ENCODE results near the gene SOS1.

The SOS1 gene

DNA sequence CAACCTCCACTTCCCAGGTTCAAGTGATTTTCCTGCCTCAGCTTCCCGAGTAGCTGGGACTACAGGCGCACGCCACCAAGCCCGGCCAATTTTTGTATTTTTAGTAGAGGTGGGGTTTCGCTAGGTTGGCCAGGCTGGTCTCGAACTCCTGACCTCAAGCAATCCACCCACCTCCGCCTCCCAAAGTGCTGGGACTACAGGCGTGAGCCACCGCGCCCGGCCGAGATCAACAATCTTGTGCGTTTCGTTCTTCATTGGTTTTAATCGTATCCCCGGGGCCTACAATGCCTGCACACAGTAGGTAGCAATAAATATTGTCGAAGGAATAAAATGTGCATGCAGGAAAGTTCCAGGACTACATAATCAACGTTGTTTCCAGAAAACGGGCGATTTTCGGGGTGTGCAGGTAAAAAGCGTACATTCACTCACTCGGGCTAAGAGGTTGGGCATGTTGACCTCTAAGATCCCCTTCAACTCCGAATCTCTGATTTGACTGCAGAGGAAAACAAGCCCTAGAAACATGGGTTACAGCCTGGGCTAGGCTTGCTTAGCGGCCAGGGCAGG, 2.7 kb upstream of the SOS1 start:
- H3K9ac ChIP-seq (ENCODE audit: insufficient read length, low read depth): peak overlapping the region; percentile 92
- H3K4me3 ChIP-seq (ENCODE audit: insufficient read length, low read depth): peak overlapping the region; percentile 75
- no peaks in the 10 kb centered on the region for H3K27me3 ChIP-seq (ENCODE audit: insufficient read depth, insufficient read length)
- H3K4me1 ChIP-seq (ENCODE audit: insufficient read depth, insufficient read length): no peaks in the 10 kb centered on the region
- TF ChIP-seq YY1 (IDR thresholded peaks at IDR 0.05; ENCODE audit: insufficient read depth, insufficient read length) (no peak), ZNF274 (IDR thresholded peaks at IDR 0.05; ENCODE audit: low read depth, low read length) (no peak), SUZ12 (IDR thresholded peaks at IDR 0.05; ENCODE audit: extremely low read depth, insufficient read depth, insufficient read length) (no peak)
- H3K9me3 ChIP-seq (ENCODE audit: insufficient read depth, low read length): no peaks in the 10 kb centered on the region
- no peaks in the 10 kb centered on the region for H3K36me3 ChIP-seq (ENCODE audit: insufficient read depth, insufficient read length, low read length)
- DNase-seq (ENCODE audit: low read depth, low spot score): no peak

DNA sequence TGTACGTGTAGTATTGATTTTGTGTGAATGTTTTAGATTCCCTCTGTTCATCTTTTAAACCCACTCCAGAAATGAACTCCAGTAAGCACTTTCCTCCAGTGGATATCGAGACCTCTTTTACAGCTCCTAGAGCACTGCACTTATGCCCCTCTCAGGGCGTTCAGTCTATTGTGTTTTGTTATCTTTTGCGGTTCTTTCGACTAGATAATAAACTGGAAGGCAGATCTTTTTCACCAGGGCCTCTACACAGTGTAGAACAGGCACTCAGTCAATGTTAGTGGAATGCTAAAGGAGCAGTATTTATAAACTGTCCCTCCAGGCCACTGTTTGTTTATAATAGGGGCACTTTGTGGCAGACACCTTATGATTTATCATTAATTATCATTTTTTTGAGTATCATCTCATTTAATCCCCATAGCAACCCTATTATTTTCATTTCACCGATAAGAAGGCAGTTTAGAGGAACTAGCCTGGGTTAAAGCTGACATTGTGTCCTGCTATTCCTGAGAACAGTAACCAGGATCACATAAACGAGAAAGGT, 742 bp upstream of the SOS1 start:
- peaks cover 3% of the 10 kb centered on the region for H3K36me3 ChIP-seq (ENCODE audit: insufficient read depth, insufficient read length, low read length)
- no peaks in the 10 kb centered on the region for H3K9me3 ChIP-seq (ENCODE audit: insufficient read depth, low read length)
- TF ChIP-seq YY1 (IDR thresholded peaks at IDR 0.05; ENCODE audit: insufficient read depth, insufficient read length) (no peak), SUZ12 (IDR thresholded peaks at IDR 0.05; ENCODE audit: extremely low read depth, insufficient read depth, insufficient read length) (no peak), ZNF274 (IDR thresholded peaks at IDR 0.05; ENCODE audit: low read depth, low read length) (no peak)
- H3K4me3 ChIP-seq (ENCODE audit: insufficient read length, low read depth): peak overlapping the region; percentile 48
- no peaks in the 10 kb centered on the region for H3K27me3 ChIP-seq (ENCODE audit: insufficient read depth, insufficient read length)
- no peaks in the 10 kb centered on the region for H3K4me1 ChIP-seq (ENCODE audit: insufficient read depth, insufficient read length)
- DNase-seq (ENCODE audit: low read depth, low spot score): no peak
- H3K9ac ChIP-seq (ENCODE audit: insufficient read length, low read depth): peak overlapping the region; percentile 81

DNA sequence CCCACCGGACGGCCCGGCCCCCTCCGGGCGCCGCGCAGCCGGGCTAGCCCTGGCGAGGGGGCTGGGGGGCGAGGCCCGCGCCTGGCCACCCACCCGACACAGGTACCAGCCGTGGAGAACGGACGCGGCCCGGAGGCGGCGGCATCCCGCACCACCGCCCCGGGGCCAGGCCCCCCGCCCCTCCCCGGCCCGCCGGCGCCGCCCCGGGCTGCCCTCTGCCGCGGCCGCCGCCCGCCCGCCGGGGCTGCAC, 405 bp downstream of the SOS1 start:
- H3K36me3 ChIP-seq (ENCODE audit: insufficient read depth, insufficient read length, low read length): peaks cover 7% of the 10 kb centered on the region
- H3K27me3 ChIP-seq (ENCODE audit: insufficient read depth, insufficient read length): no peaks in the 10 kb centered on the region
- peak overlapping the region; percentile 81 for H3K9ac ChIP-seq (ENCODE audit: insufficient read length, low read depth)
- no peak for DNase-seq (ENCODE audit: low read depth, low spot score)
- peak overlapping the region; percentile 48 for H3K4me3 ChIP-seq (ENCODE audit: insufficient read length, low read depth)
- H3K9me3 ChIP-seq (ENCODE audit: insufficient read depth, low read length): no peaks in the 10 kb centered on the region
- H3K4me1 ChIP-seq (ENCODE audit: insufficient read depth, insufficient read length): no peaks in the 10 kb centered on the region
- TF ChIP-seq ZNF274 (IDR thresholded peaks at IDR 0.05; ENCODE audit: low read depth, low read length) (no peak), YY1 (IDR thresholded peaks at IDR 0.05; ENCODE audit: insufficient read depth, insufficient read length) (no peak), SUZ12 (IDR thresholded peaks at IDR 0.05; ENCODE audit: extremely low read depth, insufficient read depth, insufficient read length) (no peak)

DNA sequence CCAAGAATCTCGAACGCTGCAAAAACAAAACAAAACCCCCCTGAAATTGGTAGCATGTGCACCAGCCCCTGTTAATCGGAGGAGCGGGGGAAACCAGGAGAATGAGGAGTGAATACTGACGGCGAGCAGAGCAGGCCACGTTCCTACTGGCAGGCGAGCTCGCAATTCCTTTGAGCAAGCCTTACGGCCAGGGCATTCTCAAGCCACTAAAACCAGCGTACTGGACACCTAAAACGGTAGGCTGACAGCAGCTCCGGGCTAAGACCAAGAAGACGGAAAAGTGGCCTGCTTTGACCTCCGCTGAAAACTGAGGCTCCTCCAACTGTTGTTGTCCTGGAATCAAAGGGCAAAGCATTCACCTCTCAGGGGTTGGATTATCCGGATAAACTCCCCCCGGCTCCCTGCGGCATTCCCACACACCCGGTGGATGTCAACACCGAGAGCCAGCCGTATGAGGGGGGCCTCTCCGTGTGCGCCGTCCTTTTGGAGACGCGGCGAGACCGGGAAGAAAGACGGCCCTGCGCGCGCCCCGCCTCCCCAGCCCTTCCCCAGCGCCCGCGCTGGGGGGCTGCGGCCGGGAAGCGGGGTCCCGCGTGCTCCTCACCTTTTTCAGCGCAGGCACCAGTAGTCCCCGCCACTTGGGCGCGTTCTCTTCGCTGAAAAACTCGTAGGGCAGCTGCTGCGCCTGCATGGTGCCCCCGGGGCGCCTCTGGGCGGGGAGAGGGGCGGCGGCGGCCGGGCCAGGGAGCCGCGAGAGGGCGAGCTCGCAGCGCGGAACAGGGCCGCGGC, 925 bp downstream of the SOS1 start:
- Histone ChIP-seq H3K9me3 (ENCODE audit: insufficient read depth, low read length) (no peaks in the 10 kb centered on the region), H3K27me3 (ENCODE audit: insufficient read depth, insufficient read length) (no peaks in the 10 kb centered on the region), H3K36me3 (ENCODE audit: insufficient read depth, insufficient read length, low read length) (peaks cover 7% of the 10 kb centered on the region), H3K4me1 (ENCODE audit: insufficient read depth, insufficient read length) (no peaks in the 10 kb centered on the region), H3K4me3 (ENCODE audit: insufficient read length, low read depth) (peak overlapping the region; percentile 48), H3K9ac (ENCODE audit: insufficient read length, low read depth) (peak overlapping the region; percentile 79)
- DNase-seq (ENCODE audit: low read depth, low spot score): peak; percentile 15
- no peak for TF ChIP-seq YY1 (IDR thresholded peaks at IDR 0.05; ENCODE audit: insufficient read depth, insufficient read length)
- no peak for TF ChIP-seq ZNF274 (IDR thresholded peaks at IDR 0.05; ENCODE audit: low read depth, low read length)
- TF ChIP-seq SUZ12 (IDR thresholded peaks at IDR 0.05; ENCODE audit: extremely low read depth, insufficient read depth, insufficient read length): no peak

DNA sequence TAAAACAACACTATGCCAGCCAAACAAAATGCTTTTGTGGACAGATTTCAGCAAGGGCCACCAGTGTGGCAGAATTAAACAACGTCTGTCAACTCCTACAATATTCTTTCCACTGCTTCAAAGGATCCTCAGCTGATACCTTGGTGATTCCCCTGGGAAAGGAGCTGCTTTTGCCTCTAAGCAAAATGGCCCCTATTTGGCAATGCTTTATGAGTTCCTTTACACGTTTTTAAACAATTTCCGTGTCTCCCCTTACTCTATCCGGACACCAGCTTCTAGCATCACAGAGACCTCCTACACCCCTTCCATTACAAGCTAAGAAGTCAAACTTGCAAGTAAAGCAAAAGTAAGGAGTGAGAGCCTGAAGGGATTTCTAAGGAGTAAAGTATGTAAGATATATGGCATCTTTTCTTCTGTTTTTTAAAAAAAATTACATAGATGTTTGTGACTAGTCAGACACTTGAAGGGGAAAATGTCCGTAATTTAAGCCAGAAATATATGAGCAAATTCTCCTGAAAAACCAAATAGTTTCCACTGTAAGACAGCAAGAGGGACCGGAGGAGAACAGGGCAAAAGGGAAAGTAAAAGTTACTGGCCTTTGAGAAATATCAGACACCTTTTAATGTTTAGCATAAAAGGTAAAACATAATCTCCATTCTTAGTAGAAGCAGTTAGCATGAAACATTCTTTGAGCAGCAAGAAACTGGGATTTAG, 1.9 kb downstream of the SOS1 start:
- peak overlapping the region; percentile 19 for H3K4me3 ChIP-seq (ENCODE audit: insufficient read length, low read depth)
- no peaks in the 10 kb centered on the region for H3K27me3 ChIP-seq (ENCODE audit: insufficient read depth, insufficient read length)
- H3K9ac ChIP-seq (ENCODE audit: insufficient read length, low read depth): peak overlapping the region; percentile 79
- no peak for DNase-seq (ENCODE audit: low read depth, low spot score)
- peaks cover 7% of the 10 kb centered on the region for H3K36me3 ChIP-seq (ENCODE audit: insufficient read depth, insufficient read length, low read length)
- no peak for TF ChIP-seq SUZ12 (IDR thresholded peaks at IDR 0.05; ENCODE audit: extremely low read depth, insufficient read depth, insufficient read length)
- no peak for TF ChIP-seq YY1 (IDR thresholded peaks at IDR 0.05; ENCODE audit: insufficient read depth, insufficient read length)
- H3K9me3 ChIP-seq (ENCODE audit: insufficient read depth, low read length): no peaks in the 10 kb centered on the region
- H3K4me1 ChIP-seq (ENCODE audit: insufficient read depth, insufficient read length): no peaks in the 10 kb centered on the region

DNA sequence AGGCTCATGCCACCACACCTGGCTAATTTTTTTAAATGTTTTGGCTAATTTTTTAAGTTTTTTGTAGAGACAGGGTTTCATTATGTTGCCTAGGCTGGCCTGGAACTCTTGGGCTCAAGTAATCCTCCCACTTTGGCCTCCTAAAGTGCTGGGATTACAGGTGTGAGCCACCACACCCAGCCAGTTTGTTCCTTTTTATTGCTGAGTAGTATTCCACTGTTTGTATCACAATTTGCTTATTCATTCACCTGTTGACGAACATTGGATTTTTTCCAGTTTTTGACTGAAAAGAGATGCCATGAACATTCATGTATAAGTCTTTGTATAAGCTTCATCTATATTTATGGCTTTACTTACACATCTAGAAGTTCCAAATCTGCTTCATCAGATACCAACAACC, 5.3 kb downstream of the SOS1 start:
- Histone ChIP-seq H3K36me3 (ENCODE audit: insufficient read depth, insufficient read length, low read length) (peaks cover 11% of the 10 kb centered on the region), H3K9me3 (ENCODE audit: insufficient read depth, low read length) (no peaks in the 10 kb centered on the region), H3K4me3 (ENCODE audit: insufficient read length, low read depth) (no peak overlapping the region), H3K9ac (ENCODE audit: insufficient read length, low read depth) (no peak overlapping the region), H3K4me1 (ENCODE audit: insufficient read depth, insufficient read length) (no peaks in the 10 kb centered on the region), H3K27me3 (ENCODE audit: insufficient read depth, insufficient read length) (no peaks in the 10 kb centered on the region)
- TF ChIP-seq YY1 (IDR thresholded peaks at IDR 0.05; ENCODE audit: insufficient read depth, insufficient read length) (no peak), ZNF274 (IDR thresholded peaks at IDR 0.05; ENCODE audit: low read depth, low read length) (no peak), SUZ12 (IDR thresholded peaks at IDR 0.05; ENCODE audit: extremely low read depth, insufficient read depth, insufficient read length) (no peak)
- no peak for DNase-seq (ENCODE audit: low read depth, low spot score)

DNA sequence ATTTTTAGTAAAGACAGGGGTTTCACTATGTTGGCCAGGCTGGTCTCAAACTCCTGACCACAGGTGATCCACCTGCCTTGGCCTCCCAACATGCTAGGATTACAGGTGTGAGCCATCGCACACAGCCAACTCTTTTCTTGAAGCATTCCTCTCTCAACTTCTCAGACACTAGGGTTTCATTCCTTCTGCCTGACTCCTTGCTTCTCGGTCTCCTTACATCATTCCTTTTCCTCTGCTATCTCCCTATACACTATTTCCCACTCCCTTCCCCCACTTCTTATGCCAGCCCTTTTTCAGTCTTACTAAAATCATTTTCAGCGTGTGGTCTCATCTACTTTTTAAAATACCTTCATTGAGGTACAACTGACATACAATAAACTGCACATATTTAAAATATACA, 6.1 kb downstream of the SOS1 start:
- no peaks in the 10 kb centered on the region for H3K4me1 ChIP-seq (ENCODE audit: insufficient read depth, insufficient read length)

More for the DNA sequence above, 6.1 kb downstream of the SOS1 start:
- Histone ChIP-seq H3K36me3 (ENCODE audit: insufficient read depth, insufficient read length, low read length) (peaks cover 11% of the 10 kb centered on the region), H3K9me3 (ENCODE audit: insufficient read depth, low read length) (no peaks in the 10 kb centered on the region), H3K9ac (ENCODE audit: insufficient read length, low read depth) (no peak overlapping the region), H3K4me3 (ENCODE audit: insufficient read length, low read depth) (no peak overlapping the region), H3K27me3 (ENCODE audit: insufficient read depth, insufficient read length) (no peaks in the 10 kb centered on the region)
- DNase-seq (ENCODE audit: low read depth, low spot score): no peak
- TF ChIP-seq YY1 (IDR thresholded peaks at IDR 0.05; ENCODE audit: insufficient read depth, insufficient read length) (no peak), SUZ12 (IDR thresholded peaks at IDR 0.05; ENCODE audit: extremely low read depth, insufficient read depth, insufficient read length) (no peak), ZNF274 (IDR thresholded peaks at IDR 0.05; ENCODE audit: low read depth, low read length) (no peak)
